MM.1S (cell line): ENCODE measurements around the gene PSME2.

Experiments used
- DNase-seq: peaks from one replicate; pipeline ENCODE4 v3.0.0-alpha.2; 2015
- H2AFZ ChIP-seq: fragments of 300-600 bp; sonication (generic); 2 replicates; pipeline ENCODE4 v1.6.0; 2016; ENCODE audit warnings: antibody characterized with exemption, low read length
- H3F3A ChIP-seq: fragments of 300-600 bp; sonication (generic); 2 replicates; pipeline ENCODE4 v1.6.1; 2016; ENCODE audit warnings: mild to moderate bottlenecking, antibody characterized with exemption, low read length, moderate library complexity, mixed read lengths; ENCODE audit not compliant: insufficient read depth
- H3K27ac ChIP-seq: fragments of 300-600 bp; sonication (generic); 2 replicates; pipeline ENCODE4 v1.5.1; 2016; ENCODE audit warnings: mild to moderate bottlenecking, low read length
- H3K27me3 ChIP-seq: fragments of 300-600 bp; sonication (generic); replicated peaks from 2 replicates; pipeline ENCODE4 v1.6.0; 2016; ENCODE audit warnings: low read length; ENCODE audit not compliant: insufficient read depth
- H3K36me3 ChIP-seq: fragments of 300-600 bp; sonication (generic); replicated peaks from 2 replicates; pipeline ENCODE4 v1.6.1; 2016; ENCODE audit warnings: mild to moderate bottlenecking, low read length, mixed read lengths; ENCODE audit not compliant: insufficient read depth
- H3K4me1 ChIP-seq: fragments of 300-600 bp; sonication (generic); 2 replicates; pipeline ENCODE4 v1.6.1; 2016; ENCODE audit warnings: low read length, mixed read lengths
- H3K4me2 ChIP-seq: fragments of 300-600 bp; sonication (generic); 2 replicates; pipeline ENCODE4 v1.6.0; 2016; ENCODE audit warnings: low read depth, low read length
- H3K4me3 ChIP-seq: fragments of 300-600 bp; sonication (generic); 2 replicates; pipeline ENCODE4 v1.5.1; 2016; ENCODE audit warnings: low read length, mixed read lengths
- H3K79me2 ChIP-seq: fragments of 300-600 bp; sonication (generic); 2 replicates; pipeline ENCODE4 v1.6.1; 2016; ENCODE audit warnings: mixed run types, low read length, mixed read lengths
- H3K9ac ChIP-seq: fragments of 300-600 bp; sonication (generic); 2 replicates; pipeline ENCODE4 v1.6.1; 2016; ENCODE audit warnings: low read length, mixed read lengths
- H3K9me2 ChIP-seq: fragments of 300-600 bp; sonication (generic); replicated peaks from 2 replicates; pipeline ENCODE4 v1.6.1; 2016; ENCODE audit warnings: mild to moderate bottlenecking, low read length, mixed read lengths; ENCODE audit not compliant: insufficient read depth
- H3K9me3 ChIP-seq: fragments of 300-600 bp; sonication (generic); replicated peaks from 2 replicates; pipeline ENCODE4 v1.6.1; 2016; ENCODE audit warnings: mild to moderate bottlenecking, low read length, mixed read lengths; ENCODE audit not compliant: insufficient read depth
- H4K20me1 ChIP-seq: fragments of 300-600 bp; sonication (generic); 2 replicates; pipeline ENCODE4 v1.6.1; 2016; ENCODE audit warnings: mild to moderate bottlenecking, low read length, moderate library complexity, mixed read lengths; ENCODE audit not compliant: insufficient read depth
- EZH2 ChIP-seq: fragments of 300-600 bp; sonication (generic); optimal IDR thresholded peaks from 2 replicates; pipeline ENCODE3; 2017; ENCODE audit warnings: low read depth, mild to moderate bottlenecking, antibody characterized with exemption, low read length, mixed read lengths
- EZH2phosphoT487 ChIP-seq: fragments of 300-600 bp; sonication (generic); IDR thresholded peaks from 2 replicates; pipeline ENCODE4 v1.6.1; 2018; ENCODE audit warnings: antibody characterized with exemption, low read length
- TF ChIP-seq, protein P1 (sequence below): fragments of 300-600 bp; sonication (generic); IDR thresholded peaks from 2 replicates; pipeline ENCODE4 v1.5.1; 2016; ENCODE audit warnings: antibody characterized with exemption, low read length, mixed read lengths

PSME2 gene

DNA sequence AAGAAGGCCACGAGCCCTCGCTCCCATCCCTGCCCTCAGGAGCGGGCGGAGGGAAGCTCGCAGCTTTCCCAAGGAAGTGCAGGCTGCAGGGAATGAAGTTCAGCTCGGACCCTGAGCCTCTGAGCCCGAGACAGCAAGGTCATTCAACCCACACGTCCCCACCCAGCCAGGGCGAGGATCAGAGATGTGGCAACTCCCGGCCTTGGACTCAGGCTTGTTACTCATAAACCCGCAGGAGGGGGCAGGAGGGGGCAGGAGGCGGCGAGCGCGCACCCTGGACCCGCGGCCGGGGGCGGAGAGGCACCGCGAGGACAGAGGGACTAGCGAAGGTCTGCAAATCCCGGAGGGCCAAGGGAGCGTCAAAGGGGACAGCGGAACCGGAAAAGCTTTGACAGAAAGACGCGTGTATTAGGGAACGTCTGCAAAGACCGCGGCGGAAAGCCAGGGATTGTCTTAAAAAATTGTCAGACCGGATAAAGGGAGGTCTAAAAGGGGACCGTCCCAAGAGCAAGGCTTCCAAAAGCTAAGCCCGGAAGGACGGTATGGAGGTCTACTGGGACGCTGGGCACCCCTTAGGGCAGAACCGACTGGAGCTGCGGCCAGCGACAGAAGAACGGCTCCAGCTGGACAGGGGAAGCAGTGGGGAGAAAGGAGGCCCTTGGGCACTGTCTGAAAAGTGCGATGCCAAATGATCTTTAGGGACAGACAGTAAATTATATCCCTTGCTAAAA is 32.4 kb downstream of the PSME2 start:
- Histone ChIP-seq H3K9me2 (no peaks in the 10 kb centered on the region), H3K79me2 (peaks cover 13% of the 10 kb centered on the region), H4K20me1 (no peaks in the 10 kb centered on the region), H3K4me2 (peak overlapping the region; percentile 84), H3K9ac (peak overlapping the region; percentile 93), H3K4me1 (peaks cover 14% of the 10 kb centered on the region), H3K27ac (peak overlapping the region; percentile 100), H3F3A (peaks cover 22% of the 10 kb centered on the region), H3K4me3 (peak overlapping the region; percentile 87), H3K36me3 (no peaks in the 10 kb centered on the region), H3K27me3 (no peaks in the 10 kb centered on the region), H2AFZ (peak overlapping the region; percentile 58; the same call in 1 of the 2 replicates), H3K9me3 (no peaks in the 10 kb centered on the region)
- TF ChIP-seq, protein P1, sequence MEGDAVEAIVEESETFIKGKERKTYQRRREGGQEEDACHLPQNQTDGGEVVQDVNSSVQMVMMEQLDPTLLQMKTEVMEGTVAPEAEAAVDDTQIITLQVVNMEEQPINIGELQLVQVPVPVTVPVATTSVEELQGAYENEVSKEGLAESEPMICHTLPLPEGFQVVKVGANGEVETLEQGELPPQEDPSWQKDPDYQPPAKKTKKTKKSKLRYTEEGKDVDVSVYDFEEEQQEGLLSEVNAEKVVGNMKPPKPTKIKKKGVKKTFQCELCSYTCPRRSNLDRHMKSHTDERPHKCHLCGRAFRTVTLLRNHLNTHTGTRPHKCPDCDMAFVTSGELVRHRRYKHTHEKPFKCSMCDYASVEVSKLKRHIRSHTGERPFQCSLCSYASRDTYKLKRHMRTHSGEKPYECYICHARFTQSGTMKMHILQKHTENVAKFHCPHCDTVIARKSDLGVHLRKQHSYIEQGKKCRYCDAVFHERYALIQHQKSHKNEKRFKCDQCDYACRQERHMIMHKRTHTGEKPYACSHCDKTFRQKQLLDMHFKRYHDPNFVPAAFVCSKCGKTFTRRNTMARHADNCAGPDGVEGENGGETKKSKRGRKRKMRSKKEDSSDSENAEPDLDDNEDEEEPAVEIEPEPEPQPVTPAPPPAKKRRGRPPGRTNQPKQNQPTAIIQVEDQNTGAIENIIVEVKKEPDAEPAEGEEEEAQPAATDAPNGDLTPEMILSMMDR: no peak
- TF ChIP-seq EZH2 (no peak), EZH2phosphoT487 (no peak)
- DNase-seq: peak; percentile 62

DNA sequence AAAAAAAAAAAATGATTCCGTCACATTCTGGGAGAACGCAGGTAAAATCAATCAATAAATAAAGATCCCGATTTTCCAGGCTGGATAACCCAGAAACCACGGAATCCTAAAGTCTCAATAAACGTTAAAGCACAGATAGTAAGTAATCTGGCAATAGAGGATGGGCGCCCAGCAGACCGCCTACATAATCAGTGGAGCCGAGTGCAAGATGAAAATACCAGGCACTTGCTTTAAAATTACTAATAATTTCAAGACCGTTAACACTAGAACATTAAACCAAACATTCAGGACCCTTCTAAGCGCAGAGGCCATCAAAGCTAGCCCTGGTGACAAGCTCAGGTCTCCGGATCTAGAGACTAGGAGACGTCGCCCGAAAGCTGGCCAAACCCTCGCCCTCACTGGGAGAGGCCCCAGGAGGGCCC is 33.0 kb downstream of the PSME2 start:
- Histone ChIP-seq H3K4me2 (peak overlapping the region; percentile 84), H3K36me3 (no peaks in the 10 kb centered on the region), H3K9me2 (no peaks in the 10 kb centered on the region), H3K4me1 (peaks cover 18% of the 10 kb centered on the region), H3K27ac (peak overlapping the region; percentile 100), H3K27me3 (no peaks in the 10 kb centered on the region), H3F3A (peaks cover 22% of the 10 kb centered on the region), H3K9me3 (no peaks in the 10 kb centered on the region), H3K4me3 (peak overlapping the region; percentile 87), H4K20me1 (no peaks in the 10 kb centered on the region), H2AFZ (peak overlapping the region; percentile 58; the same call in 1 of the 2 replicates), H3K79me2 (peaks cover 13% of the 10 kb centered on the region), H3K9ac (peak overlapping the region; percentile 93)
- DNase-seq: no peak
- TF ChIP-seq EZH2: no peak
- TF ChIP-seq EZH2phosphoT487: no peak
- TF ChIP-seq, protein P1: no peak

DNA sequence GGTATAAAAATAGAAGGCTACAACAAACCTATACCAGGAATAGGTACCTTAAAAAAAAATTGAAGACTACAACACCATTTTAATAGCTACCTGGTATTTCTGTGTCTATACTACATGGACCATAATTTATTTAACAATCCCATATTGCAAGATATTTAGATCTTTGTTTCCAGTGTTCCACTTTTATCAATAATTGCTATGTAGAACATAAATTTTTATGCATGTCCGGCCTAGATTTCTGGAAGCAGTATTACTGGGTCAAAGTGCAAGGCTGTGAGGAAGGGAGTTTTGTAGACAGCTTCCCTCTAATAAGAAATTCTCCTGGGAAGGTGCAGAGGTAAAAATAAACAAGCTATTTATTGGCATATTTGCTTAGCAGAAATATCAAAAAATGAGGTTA is 35.9 kb downstream of the PSME2 start:
- Histone ChIP-seq H3K9me3 (no peaks in the 10 kb centered on the region), H2AFZ (no peak overlapping the region), H3F3A (peaks cover 22% of the 10 kb centered on the region), H3K4me3 (no peak overlapping the region), H3K27ac (peak overlapping the region; percentile 67; the same call in 1 of the 2 replicates), H3K79me2 (peaks cover 3% of the 10 kb centered on the region), H4K20me1 (no peaks in the 10 kb centered on the region), H3K9ac (no peak overlapping the region; the same call in 1 of the 2 replicates), H3K36me3 (no peaks in the 10 kb centered on the region), H3K9me2 (no peaks in the 10 kb centered on the region), H3K4me2 (peak overlapping the region; percentile 54; the same call in 1 of the 2 replicates), H3K4me1 (peaks cover 18% of the 10 kb centered on the region), H3K27me3 (no peaks in the 10 kb centered on the region)
- no peak for DNase-seq
- TF ChIP-seq EZH2 (no peak), EZH2phosphoT487 (no peak)
- TF ChIP-seq, protein P1: no peak
